Esophagus muscularis mucosa (tissue), 4 donors: ENCODE measurements around the gene NCKAP5. TPM values are rescaled to one million over a fixed set of nuclear protein-coding genes. Genes with fewer than 3 reads are reported as not detected.

Experiments used
- DNase-seq: peaks from one replicate; pipeline ENCODE4 v3.0.0-alpha.2; 2017; ENCODE audit errors: extremely low spot score
- H3K27ac ChIP-seq, 4 donors: fragments of 200-600 bp; sonication (generic); replicated peaks in 1 of 4; 1 replicate in 3 of 4; 2 replicates in 1 of 4; pipeline ENCODE4 v1.5.1; 2016 to 2019; ENCODE audit warnings: mild to moderate bottlenecking in 1 of 4
- H3K27me3 ChIP-seq, 4 donors: fragments of 200-600 bp; sonication (generic); one replicate each; pipeline versions ENCODE4 v1.5.1 to v1.6.0; 2016 to 2019
- H3K36me3 ChIP-seq, 4 donors: fragments of 200-600 bp; sonication (generic); one replicate each; pipeline ENCODE4 v1.5.1; 2016 to 2019
- H3K4me1 ChIP-seq, 4 donors: fragments of 200-600 bp; sonication (generic); one replicate each; pipeline ENCODE4 v1.5.1; 2016 to 2019
- H3K4me3 ChIP-seq, 4 donors: fragments of 200-600 bp; sonication (generic); 1 replicate in 2 of 4; 2 replicates in 2 of 4; pipeline ENCODE4 v1.5.1; 2016 to 2019; ENCODE audit warnings: mild to moderate bottlenecking in 4 of 4, moderate library complexity in 1 of 4
- H3K9me3 ChIP-seq, 4 donors: fragments of 200-600 bp; sonication (generic); 1 replicate in 3 of 4; 2 replicates in 1 of 4; pipeline ENCODE4 v1.5.1; 2016 to 2019
- CTCF ChIP-seq, 3 experiments: fragments of 200-600 bp in 2 of 3; fragments of 450-650 bp in 1 of 3; sonication (generic) in 2 of 3; IDR thresholded peaks; one replicate each; pipeline ENCODE4 v1.5.1; 2017 to 2019; ENCODE audit warnings: antibody characterized with exemption in 3 of 3, mild to moderate bottlenecking in 2 of 3, moderate library complexity in 1 of 3
- EP300 ChIP-seq: sonication (generic); formaldehyde crosslinking; IDR thresholded peaks from one replicate; pipeline ENCODE4 v1.6.1; 2017; ENCODE audit warnings: antibody characterized with exemption
- POLR2A ChIP-seq: fragments of 450-650 bp; IDR thresholded peaks from one replicate; pipeline ENCODE4 v1.6.1; 2017; ENCODE audit warnings: antibody characterized with exemption, moderate library complexity, mild to moderate bottlenecking, low read depth
- POLR2AphosphoS5 ChIP-seq, 2 donors: sonication (generic); formaldehyde crosslinking; IDR thresholded peaks; one replicate each; pipeline ENCODE4 v1.6.1; 2017; ENCODE audit warnings: antibody characterized with exemption in 2 of 2
- WGBS: methylation state at CpG from one replicate; pipeline ENCODE4 v1.1.5; 2018; 5-methylcytosine and 5-hydroxymethylcytosine counted together
- intact Hi-C: fragments of 100-400 bp; cut with DNase I; formaldehyde crosslinking; loops from one replicate; pipeline ENCODE4 v1.15.1; 2023
- total RNA-seq, 4 donors: library from RNA; depleted of rRNA; stranded (reverse); fragments of >200 nt; gene quantifications; one replicate each; pipeline versions ENCODE4 v1.1.0 to v1.2.1, GENCODE V29; 2016

NCKAP5 gene
- total RNA-seq, 4 donors from 2014 or later, result 0.33 to 1.8 (median 1.0) TPM

GRCh38 chr2:133247631-133248030 is 320.6 kb downstream of the NCKAP5 start:
- 68% methylated on average over 2 of the region's 2 CpGs for WGBS
- intact Hi-C loops, result no loop called here
- no peak overlapping the region for H3K27ac ChIP-seq

GRCh38 chr2:133241224-133241571 is 327.1 kb downstream of the NCKAP5 start:
- no peak overlapping the region for H3K27ac ChIP-seq
- peaks cover 0 to 12% (median 6%) of the 10 kb centered on the region in 4 donors for H3K4me1 ChIP-seq
- no peaks in the 10 kb centered on the region for H3K27me3 ChIP-seq
- intact Hi-C loops, result no loop called here
- no peak for DNase-seq
- WGBS, result 33% methylated on average over 2 of the region's 2 CpGs
- no peaks in the 10 kb centered on the region for H3K36me3 ChIP-seq
- H3K9me3 ChIP-seq, result no peaks in the 10 kb centered on the region
- H3K4me3 ChIP-seq, result peak overlapping the region; percentile 22 to 32 (median 22)
- TF ChIP-seq POLR2A, result no peak
- TF ChIP-seq CTCF (IDR thresholded peaks at IDR 0.05), result no peak
- no peak for TF ChIP-seq POLR2AphosphoS5 (IDR thresholded peaks at IDR 0.05)
- no peak for TF ChIP-seq EP300

More at GRCh38 chr2:133247631-133248030, 320.6 kb downstream of the NCKAP5 start:
- Histone ChIP-seq H3K36me3 (no peaks in the 10 kb centered on the region), H3K27me3 (no peaks in the 10 kb centered on the region), H3K9me3 (no peaks in the 10 kb centered on the region), H3K4me1 (peaks cover 0 to 3% (median 0%) of the 10 kb centered on the region in 4 donors), H3K4me3 (no peak overlapping the region)
- DNase-seq, result no peak
- TF ChIP-seq POLR2A, result no peak
- TF ChIP-seq EP300, result no peak
- no peak for TF ChIP-seq POLR2AphosphoS5 (IDR thresholded peaks at IDR 0.05)
- no peak for TF ChIP-seq CTCF (IDR thresholded peaks at IDR 0.05)

- no peak overlapping the region for H3K27ac ChIP-seq
- intact Hi-C loops, result no loop called here
Measured at GRCh38 chr2:133240491-133241223, 327.6 kb downstream of the NCKAP5 start.

GRCh38 chr2:133235968-133236367 is 332.3 kb downstream of the NCKAP5 start:
- H3K4me1 ChIP-seq, result peaks cover 0 to 17% (median 6%) of the 10 kb centered on the region in 4 donors
- no peak for DNase-seq
- no peak overlapping the region for H3K27ac ChIP-seq
- intact Hi-C loops, result no loop called here
- WGBS, result 76% methylated on average over 1 of the region's 1 CpG
- no peaks in the 10 kb centered on the region for H3K27me3 ChIP-seq
- TF ChIP-seq POLR2AphosphoS5 (IDR thresholded peaks at IDR 0.05) (no peak), CTCF (IDR thresholded peaks at IDR 0.05) (no peak), POLR2A (no peak), EP300 (no peak)
- H3K4me3 ChIP-seq, result no peak overlapping the region
- H3K36me3 ChIP-seq, result no peaks in the 10 kb centered on the region
- no peaks in the 10 kb centered on the region for H3K9me3 ChIP-seq

More at GRCh38 chr2:133240491-133241223, 327.6 kb downstream of the NCKAP5 start:
- WGBS, result 60% methylated on average over 5 of the region's 5 CpGs
- peaks cover 0 to 12% (median 6%) of the 10 kb centered on the region in 4 donors for H3K4me1 ChIP-seq
- H3K27me3 ChIP-seq, result no peaks in the 10 kb centered on the region
- peak overlapping the region; percentile 22 to 32 (median 22) for H3K4me3 ChIP-seq
- H3K36me3 ChIP-seq, result no peaks in the 10 kb centered on the region
- no peak for TF ChIP-seq CTCF (IDR thresholded peaks at IDR 0.05)
- no peak for TF ChIP-seq EP300
- TF ChIP-seq POLR2AphosphoS5 (IDR thresholded peaks at IDR 0.05), result no peak
- TF ChIP-seq POLR2A, result no peak
- no peaks in the 10 kb centered on the region for H3K9me3 ChIP-seq
- no peak for DNase-seq
